GM21737 (cell line): ENCODE measurements around the gene GLCCI1.

ENCODE experiments used
- ATAC-seq: cut with Tn5 transposase; IDR thresholded peaks from one replicate; pipeline ENCODE4 v1.9.1; 2021; ENCODE audit warnings: mild to moderate bottlenecking, moderate library complexity; ENCODE audit not compliant: unreplicated experiment

GLCCI1 gene

DNA sequence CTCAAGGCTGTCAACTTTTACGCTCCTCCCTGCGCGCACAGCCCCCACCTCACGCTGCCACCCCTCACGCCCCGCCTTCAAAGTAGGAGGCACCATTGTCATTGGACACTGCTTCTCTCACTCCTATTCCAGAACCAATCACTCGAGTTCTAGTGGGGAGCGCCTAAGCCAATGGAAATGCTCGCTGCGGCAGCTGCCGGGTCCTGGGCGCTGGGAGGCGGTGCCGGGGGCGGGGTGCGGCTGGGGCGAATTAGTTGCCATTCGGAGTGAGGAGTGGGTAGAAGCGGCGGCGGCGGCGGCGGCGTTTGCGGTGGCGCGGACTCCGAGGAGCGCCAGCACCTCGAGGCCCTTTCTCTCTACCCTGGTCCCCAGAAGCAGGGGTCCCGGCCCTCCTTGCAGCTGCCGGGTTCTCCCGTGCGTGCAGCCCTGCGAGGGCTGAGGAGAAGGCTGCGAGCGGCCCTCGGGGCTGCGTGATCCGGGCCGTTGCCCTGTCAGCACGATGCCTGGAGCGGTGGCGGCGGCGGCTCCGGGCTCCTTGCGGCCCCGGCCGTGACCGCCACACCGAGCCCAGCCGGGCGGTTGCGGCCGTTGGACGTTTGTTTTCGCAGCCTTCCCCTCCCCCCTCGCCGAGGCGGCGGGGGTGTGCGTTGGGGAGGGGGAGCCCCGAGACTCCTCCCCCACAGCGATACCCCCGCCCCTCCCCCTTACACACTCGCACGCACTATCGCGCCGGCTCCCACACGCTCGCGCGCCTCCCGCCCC lies at the start of gene GLCCI1:
TSS of gene GLCCI1 (plus strand) at position 253 of the 762 bp plus-strand sequence. CDS start 555 bp downstream, outside the sequence.
- peak; percentile 79 for ATAC-seq

- ATAC-seq: no peak
These were observed 49.1 kb upstream of the GLCCI1 start for GRCh38 chr7:7919449-7919945.

DNA sequence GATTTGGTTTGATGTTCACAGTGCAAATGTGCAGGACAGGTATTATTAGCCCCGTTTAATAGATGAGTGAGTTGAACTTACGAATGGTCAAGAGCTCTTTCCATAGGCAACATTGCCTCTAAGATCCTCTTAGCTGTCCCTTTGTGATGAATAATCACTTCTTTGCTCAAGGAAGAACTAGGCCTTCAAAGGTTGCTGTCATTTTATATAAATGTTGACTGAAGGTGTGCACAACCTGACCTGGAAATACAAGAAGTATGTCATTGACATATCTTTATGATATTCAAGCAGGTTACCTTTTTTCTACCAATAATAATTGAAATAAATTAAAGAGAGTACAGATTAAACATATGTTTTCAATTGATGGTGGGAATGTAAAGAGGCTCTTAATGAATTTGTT lies 48.5 kb upstream of the GLCCI1 start:
- ATAC-seq: no peak

DNA sequence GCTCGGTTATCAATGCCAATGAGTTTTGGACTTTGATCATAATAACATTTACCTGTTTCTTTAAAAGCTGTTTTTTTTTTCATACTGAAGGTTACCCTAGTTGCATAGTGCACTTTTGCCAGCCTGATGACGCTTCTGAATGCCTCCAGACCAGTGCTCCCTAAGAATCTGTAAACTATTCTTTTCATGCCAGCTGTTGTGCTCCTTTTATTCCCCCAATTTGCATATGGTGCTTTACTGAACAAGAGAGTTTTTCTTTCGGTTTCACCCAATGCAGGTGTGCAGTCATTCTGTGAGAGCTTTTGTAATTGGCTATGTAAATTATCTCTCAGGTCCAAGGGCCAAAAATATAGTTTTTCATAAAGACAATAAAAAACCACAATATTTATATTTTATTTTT lies 48.1 kb upstream of the GLCCI1 start:
- ATAC-seq: peak; percentile 97

DNA sequence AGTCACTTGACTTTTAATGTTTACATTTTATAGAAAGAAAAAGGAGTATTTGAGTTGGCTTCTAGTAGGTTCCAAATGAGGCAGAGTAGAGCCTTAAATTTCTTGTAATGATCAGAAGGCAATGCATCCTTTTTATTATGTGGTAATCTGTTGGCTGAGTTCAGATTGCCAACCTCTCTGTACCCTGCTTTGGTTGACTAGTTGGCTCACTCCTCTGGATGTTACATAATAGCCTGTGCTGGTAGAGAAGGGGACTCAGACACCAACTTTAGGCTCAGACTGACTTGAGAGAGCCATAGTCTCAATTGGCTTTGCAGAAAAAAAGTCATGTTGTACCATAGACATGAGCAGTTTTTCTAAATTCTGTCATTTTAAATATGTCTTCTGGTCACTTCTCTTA lies 46.8 kb upstream of the GLCCI1 start:
- ATAC-seq: no peak

- ATAC-seq: no peak
These were observed 45.8 kb upstream of the GLCCI1 start for GRCh38 chr7:7922684-7923385.

DNA sequence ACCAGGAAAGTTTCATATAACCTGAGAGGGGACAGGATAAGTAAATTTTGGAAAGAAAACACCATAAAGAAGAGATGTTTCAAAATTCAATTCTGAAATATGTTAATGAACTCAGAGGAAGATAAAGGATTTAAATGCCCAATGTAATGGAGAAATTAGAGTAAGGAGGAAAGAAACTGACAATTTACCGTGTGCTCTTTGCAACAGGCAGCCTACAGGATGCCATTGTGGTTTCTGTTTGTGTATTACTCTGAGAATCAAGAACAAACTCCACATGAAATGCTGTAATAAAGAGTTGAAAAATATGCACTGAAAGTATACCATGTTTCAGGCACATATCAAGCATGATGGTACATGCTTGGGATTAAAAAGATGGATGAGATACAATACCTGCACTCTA lies 44.8 kb upstream of the GLCCI1 start:
- ATAC-seq: no peak

DNA sequence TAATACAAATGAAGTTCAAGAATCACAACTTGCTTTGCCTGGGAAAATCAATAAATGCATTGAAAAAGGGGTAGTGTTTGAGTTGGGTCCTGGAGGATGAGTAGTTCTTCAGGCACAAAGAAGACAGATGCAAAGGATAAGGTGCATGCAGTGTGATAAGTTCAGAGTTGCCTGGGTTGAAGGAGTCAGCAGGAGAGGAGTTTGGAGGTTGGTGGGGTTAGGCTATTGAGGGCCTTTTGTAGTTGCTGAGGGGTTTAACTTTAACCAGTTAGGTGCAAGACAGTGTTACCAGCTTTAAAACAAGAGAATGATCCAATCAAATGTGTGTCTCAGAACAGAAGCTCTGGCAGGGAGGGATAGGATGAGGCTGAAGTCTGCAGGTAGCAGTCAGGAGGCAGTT lies 44.3 kb upstream of the GLCCI1 start:
- ATAC-seq: no peak

GRCh38 chr7:7931626-7932025 lies 37.0 kb upstream of the GLCCI1 start:
- no peak for ATAC-seq

GRCh38 chr7:7932553-7932952 lies 36.0 kb upstream of the GLCCI1 start:
- ATAC-seq: no peak

DNA sequence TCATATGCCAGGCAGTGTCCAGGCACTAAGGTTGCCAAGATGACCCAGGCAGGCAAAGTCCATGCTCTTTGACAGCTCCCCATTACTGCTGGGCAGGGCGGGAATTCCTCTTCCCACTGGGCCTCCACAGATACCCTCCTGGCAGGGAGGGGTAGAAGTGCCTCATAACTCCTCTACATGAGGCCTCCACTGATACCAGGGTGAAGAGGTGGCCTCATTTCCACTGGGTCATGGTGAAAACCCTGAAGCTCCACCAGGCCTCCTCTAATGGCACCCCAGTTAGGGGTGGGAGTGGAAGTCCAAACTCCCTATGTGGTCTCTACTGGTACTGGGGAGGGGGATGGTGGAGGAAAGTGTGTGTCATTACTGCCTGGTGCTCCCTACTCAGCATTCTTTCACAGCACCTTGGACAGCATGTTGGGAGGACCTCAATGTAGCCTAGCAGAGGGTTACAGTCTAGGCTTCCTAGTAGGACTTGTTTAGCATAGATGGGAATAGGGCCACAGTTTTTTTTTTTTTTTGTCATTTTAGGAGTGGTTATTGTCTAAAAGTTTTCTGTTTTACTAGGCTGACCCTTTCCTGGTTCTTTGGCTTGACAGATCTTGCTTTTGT lies 34.6 kb upstream of the GLCCI1 start:
- ATAC-seq: no peak

- ATAC-seq: no peak
These were observed 33.7 kb upstream of the GLCCI1 start for GRCh38 chr7:7934945-7935344.

GRCh38 chr7:7938471-7938870 lies 30.1 kb upstream of the GLCCI1 start:
- no peak for ATAC-seq

GRCh38 chr7:7943951-7944350 lies 24.6 kb upstream of the GLCCI1 start:
- ATAC-seq: no peak

- peak; percentile 91 for ATAC-seq
These were observed 23.8 kb upstream of the GLCCI1 start for GRCh38 chr7:7944619-7945282.

DNA sequence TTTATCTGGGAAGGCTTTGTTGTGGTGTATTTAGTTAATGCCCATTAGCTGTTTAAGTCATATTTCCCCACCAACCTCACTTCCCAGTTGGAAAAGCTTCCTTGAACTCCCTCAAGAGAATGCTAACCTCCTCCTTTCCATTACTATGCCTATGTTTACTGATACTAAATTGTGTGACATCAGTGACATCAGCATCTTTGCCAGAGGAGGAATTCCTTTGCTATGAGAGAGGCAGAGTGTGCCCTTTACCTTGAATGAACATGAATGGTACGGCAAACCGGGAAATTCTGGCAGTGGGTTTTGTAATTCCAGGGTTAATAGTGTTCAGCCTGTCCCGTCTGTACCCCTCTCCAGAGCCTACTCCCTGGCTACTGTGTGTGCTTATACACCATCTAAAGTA lies 22.1 kb upstream of the GLCCI1 start:
- no peak for ATAC-seq

DNA sequence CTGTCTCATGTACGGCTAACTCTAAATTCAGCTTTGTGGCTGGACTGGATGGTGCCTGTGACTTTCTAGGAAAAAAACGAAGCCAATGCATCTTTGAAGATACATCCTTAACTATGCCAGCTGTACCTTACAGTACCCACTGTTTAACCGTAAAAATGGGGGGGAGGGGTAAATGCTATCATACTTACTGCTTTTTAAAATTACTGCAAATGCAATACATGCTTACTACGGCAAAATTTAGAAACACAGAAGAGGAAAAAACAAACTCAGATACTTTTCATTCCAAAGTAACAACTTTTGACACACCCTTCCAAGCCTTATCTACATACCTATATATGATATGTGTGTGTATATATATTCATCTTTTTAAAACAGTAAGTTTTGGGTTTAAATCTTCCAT lies 20.4 kb upstream of the GLCCI1 start:
- no peak for ATAC-seq

- no peak for ATAC-seq
These were observed 14.8 kb upstream of the GLCCI1 start for GRCh38 chr7:7953806-7954205.

DNA sequence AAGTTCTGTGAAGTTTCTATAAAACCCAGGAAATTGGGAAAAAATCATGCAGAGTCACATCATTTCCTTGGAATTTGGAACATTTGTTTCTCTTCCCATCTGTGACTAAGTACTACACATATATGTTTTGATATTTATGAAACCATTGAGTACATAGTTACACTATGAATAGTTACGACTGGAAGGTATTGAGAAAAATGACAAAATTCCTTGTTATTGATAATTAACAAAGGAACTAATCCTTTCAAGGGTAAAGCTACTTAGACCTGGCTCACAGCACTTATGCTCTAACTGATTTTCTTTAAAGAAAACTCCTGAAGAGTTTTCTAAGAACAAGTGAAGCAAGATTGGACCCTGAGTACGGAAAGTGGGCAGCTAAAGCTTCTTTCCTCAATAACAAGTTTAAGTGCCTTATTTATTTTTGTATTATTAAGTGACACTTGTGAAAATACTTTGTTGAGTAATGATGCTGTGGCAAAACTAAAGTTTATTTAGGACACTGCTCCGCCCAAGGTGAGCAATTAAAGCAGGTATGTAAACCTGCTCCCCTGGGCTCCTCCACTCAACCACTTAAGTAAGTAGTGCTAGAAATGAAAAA lies 12.0 kb upstream of the GLCCI1 start:
- no peak for ATAC-seq

GRCh38 chr7:7957513-7957912 lies 11.1 kb upstream of the GLCCI1 start:
- ATAC-seq: no peak
